LoVo (cell line): ENCODE data around the gene STN1.

ENCODE experiments used
- DNase-seq: peaks from one replicate; pipeline ENCODE4 v3.0.0-alpha.2; 2016; ENCODE audit warnings: low spot score

STN1 gene

GRCh38 chr10:103929381-103929921 lies 11.5 kb upstream of the STN1 start:
- no peak for DNase-seq

DNA sequence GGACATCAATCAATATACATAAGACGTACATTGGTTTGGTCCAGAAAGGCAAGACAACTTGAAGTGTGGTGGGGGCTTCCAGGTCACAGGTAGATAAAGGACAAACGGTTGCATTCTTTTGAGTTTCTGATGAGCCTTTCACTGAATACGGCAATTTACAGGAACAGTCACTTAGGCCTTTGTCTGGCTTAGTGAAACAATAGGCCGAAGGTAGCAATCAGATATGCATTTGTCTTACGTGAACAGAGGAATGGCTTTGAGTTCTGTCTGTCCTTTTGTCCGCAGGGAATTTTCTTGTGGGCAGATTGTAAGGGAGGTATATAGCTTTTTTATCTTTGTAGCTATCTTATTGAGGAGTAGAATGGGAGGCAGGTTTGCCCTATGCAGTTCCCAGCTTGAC lies 10.8 kb upstream of the STN1 start:
- no peak for DNase-seq

GRCh38 chr10:103926722-103927319 lies 8.8 kb upstream of the STN1 start:
- no peak for DNase-seq

- no peak for DNase-seq
Measured at GRCh38 chr10:103925591-103925990, 7.6 kb upstream of the STN1 start.

- peak; percentile 26 for DNase-seq
Measured at GRCh38 chr10:103923502-103923901, 5.5 kb upstream of the STN1 start.

DNA sequence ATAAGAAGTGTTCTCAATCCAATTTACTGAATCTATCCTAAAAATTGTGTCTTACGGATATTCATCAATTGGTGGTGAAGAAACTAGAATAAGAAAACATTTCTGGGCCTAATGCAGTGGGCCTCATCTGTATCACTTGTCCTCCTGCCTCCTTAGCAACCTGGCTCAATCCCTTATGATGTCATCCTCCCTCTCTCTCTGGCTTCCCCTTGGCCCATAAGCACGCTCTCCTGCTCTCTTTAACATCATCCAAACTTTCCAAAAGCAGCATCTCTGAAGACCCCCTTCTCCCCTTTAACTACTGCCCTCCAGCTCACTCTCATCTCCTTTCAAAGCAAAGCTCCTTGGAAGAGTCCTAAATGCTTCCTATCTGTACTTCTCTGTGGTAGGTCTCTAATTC lies 4.7 kb upstream of the STN1 start:
- DNase-seq, result no peak

DNA sequence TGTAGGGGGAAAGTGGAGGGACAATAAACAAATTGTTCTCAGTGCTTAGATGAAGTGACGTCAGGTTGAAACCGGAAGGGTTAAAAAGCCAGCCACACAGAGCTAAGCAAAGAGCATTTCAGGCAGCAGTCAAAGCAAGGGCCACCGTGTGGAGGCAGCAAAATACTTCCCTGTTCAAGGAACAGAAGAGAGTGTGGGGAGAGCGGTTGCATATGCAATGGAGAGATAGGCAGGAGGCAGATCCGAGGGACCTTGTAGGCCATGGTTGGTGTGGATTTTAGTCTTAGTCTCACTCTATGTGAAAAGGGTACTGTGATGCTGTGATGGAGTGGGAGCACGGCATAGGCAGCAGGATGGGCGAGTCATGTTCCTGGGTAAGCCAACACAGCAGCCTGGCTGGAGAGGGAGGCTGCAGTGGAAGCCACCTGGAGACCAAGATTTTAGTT lies 3.8 kb upstream of the STN1 start:
- DNase-seq, result no peak

DNA sequence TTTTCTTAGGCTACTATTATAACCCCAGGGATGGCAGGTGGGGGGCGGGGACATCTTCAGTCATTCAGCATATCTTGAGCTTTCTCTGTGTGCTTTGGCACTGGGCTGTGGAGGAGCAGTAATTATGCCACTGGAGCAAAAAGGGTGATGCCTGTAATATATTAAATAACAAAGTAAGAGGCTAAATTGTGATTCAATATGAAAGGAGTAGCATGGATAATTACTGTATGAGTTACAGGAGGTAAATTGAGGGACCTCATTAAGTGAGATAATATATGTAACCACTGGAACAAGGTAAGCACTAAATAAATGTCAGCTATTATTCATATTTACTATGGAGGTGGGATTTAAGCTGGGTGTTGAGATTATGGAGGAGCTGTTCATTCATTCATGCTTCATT lies 3.3 kb upstream of the STN1 start:
- no peak for DNase-seq

DNA sequence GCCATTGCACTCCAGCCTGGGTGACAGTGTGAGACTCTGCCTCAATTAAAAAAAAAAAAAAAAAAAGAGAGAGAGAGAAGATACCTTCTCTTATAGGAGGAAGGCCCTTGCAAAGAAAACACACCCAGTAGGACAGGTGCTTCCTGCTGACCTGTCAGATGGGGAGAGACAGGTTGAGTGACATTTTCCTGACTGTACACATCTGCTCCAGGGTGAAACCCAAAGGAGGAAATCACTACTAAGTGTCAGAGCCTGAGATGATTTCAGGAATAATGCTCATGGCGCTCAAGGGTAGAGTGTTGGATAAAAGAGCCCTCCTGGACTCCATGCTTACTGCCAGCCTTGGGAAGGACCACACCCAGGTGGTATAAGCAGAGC lies 1.7 kb upstream of the STN1 start:
- no peak for DNase-seq

DNA sequence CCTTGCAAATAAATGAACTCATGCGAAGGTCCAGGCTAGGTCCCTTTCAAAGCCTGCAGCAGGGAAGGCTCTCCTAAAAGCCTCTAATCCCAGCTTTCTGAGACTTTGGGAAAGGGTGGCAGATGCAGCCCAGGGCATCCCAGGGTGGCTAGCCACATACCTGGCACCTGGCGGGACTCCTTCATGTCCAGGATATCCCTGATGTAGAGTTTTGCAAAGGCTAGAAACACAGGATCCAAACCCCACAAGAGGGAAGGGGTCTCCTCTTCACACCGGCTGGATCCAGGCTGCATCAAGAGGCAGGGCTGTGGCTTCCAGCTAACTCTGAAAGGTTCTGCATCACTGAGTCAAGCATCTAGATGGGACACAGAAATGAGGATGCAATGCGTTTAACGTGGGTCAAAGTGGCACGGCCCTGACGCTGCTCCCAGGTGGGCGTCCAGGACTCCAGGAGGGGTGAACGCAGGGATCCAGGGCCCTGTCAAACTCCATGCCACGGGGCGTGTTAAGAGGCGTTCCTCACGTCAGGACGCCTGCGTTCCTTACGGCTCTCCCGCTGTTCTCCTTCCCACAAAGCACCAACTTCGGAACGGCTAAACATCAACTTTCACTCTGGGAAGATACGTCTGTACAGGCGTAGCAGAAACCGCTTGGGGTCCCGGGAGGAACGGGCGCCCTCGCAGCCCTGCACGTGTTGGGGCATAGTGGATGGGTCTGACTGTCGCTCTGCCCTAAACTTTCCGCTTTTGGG lies 507 bp downstream of the STN1 start:
- DNase-seq, result peak; percentile 55

GRCh38 chr10:103916876-103917275 lies 1.1 kb downstream of the STN1 start:
- no peak for DNase-seq

- DNase-seq, result no peak
Measured at GRCh38 chr10:103916254-103916653, 1.7 kb downstream of the STN1 start.

DNA sequence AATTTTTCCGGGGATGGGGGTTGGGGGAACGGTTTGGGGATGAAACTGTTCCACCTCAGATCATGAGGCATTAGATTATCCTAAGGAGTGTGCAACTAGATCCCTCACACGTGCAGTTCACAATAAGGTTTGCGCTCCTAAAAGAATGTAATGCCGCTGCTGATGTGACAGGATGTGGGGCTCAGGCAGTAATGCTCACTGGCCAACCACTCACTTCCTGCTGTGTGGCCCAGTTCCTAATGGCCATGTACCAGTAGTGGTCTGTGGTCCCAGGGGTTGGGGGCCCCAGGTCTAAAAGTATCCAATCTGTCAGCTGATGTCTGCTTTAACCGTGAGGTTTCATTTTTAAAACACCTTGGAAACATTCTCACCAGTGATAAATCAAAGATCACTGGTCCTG lies 2.2 kb downstream of the STN1 start:
- no peak for DNase-seq

DNA sequence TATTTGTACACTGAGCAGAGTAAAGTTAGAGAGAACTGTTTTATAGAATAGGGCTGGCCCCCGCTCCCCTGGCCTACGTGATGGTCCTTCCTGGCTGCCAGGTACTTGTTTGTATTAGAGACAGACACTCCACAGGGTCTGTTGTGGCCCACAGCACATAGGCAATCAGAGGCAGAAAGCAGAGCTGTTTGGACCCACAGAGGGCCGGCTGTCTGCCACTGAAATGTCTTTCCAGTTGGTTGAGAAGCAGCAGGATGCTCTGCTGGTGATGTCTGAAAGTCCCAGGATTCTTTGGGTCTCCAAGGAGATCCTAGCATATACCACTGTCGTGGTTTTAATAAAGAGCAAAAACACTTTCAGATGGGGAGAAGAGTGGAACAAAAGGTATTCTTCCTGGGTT lies 5.2 kb downstream of the STN1 start:
- no peak for DNase-seq

GRCh38 chr10:103911021-103911459 lies 6.9 kb downstream of the STN1 start:
- no peak for DNase-seq

- DNase-seq, result no peak
Measured at GRCh38 chr10:103910442-103911012, 7.5 kb downstream of the STN1 start.

GRCh38 chr10:103905441-103905840 lies 12.5 kb downstream of the STN1 start:
- DNase-seq, result no peak

DNA sequence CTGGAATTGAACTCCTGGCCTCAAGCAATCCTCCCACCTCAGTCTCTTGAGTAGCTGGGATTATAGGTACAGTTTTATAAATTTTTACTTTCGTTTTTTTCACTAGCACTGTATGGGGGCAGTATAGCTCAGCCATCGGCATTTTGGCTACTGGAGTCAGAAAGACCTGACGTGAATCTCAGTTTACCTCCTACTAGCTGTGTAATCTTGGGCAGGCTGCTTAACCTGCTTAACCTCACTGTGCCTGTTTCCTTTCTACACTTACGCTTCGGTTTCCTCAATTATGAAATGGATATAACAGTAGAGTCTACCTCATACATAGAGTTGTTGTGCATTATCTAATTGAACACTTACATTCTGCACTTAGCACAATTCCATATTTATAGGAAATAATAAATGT lies 16.7 kb downstream of the STN1 start:
- DNase-seq, result no peak

- no peak for DNase-seq
Measured at GRCh38 chr10:103899312-103899711, 18.7 kb downstream of the STN1 start.

DNA sequence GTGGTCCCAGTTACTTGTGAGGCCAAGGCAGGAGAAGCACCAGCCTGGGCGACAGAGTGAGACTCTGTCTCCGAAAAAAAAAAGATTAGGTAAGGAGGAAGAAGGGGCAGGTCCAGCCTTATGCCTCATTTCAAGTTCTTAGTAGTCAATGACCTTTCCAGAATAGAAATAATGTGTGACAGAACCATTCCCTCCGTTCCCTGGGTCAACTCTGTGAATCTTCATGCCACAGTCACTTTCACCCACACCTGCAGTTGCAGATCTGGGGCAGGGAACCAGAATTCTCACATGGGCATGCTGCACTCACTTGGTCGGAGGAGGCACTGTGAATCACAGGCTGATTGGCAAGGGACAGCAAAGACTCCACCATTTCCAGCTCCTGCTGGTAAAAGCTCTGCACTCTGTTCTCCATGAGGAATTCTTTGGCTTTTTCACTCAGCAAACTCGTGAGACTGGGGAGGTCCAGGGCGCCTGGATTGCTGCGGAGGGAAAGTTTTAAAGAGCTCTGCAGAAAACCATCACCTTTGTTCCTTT lies 20.7 kb downstream of the STN1 start:
- DNase-seq, result no peak

DNA sequence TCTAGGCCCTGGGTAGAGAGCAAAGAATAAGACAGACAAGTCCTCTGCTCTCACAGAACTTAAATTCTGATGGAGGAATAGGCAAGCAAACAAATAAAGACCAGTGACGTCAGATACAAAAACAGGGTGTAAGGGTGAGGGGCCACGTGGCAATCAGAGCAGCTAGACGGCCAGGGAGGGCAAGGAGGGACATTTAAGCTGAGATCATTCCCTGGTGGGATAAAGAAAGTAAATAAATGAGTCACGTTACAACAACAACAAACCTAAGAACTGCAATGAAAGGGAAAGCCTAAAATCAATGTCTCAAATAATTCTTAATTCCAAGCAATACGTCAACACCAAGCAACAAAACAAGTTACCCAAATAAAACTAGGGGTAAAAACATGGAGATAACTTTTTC lies 21.8 kb downstream of the STN1 start:
- DNase-seq, result no peak

GRCh38 chr10:103895411-103896186 lies 22.4 kb downstream of the STN1 start:
- no peak for DNase-seq
